HEK293 (cell line): Measurements from ENCODE around the gene ELAVL1.

Experiments used
- CTCF ChIA-PET: fragments of 350-600 bp; formaldehyde crosslinking; extraction: SDS; loops from one replicate; lab custom pipeline; 2021; ENCODE audit warnings: antibody characterized with exemption; lab: Yijun Ruan, JAX
- POLR2A ChIA-PET: fragments of 300-600 bp; formaldehyde crosslinking; extraction: SDS; loops from one replicate; lab custom pipeline; 2020; ENCODE audit warnings: antibody characterized with exemption, inconsistent platforms; lab: Yijun Ruan, JAX
- H3K27ac ChIP-seq: fragments of 200-500 bp; sonication (Bioruptor generic); 2 replicates; pipeline ENCODE4 v1.5.1; 2014; ENCODE audit warnings: low read depth, low read length, control low read depth, inconsistent platforms; ENCODE audit errors: extremely low read depth
- H3K36me3 ChIP-seq, 2 experiments: fragments of 200-500 bp in 1 of 2; sonication (Bioruptor generic) in 1 of 2; 1 replicate in 1 of 2; 2 replicates in 1 of 2; pipeline ENCODE4 v1.5.1; 2014 to 2017; ENCODE audit warnings: inconsistent platforms in 2 of 2, low read length in 2 of 2; ENCODE audit not compliant: control insufficient read depth in 2 of 2, insufficient read depth in 1 of 2
- H3K4me1 ChIP-seq: fragments of 200-500 bp; sonication (Bioruptor generic); 2 replicates; pipeline ENCODE4 v1.5.1; 2014; ENCODE audit warnings: mild to moderate bottlenecking, low read length, inconsistent platforms; ENCODE audit not compliant: control insufficient read depth, insufficient read depth
- H3K4me3 ChIP-seq: 2 replicates; pipeline ENCODE4 v1.5.1; 2011; ENCODE audit warnings: low read depth, mild to moderate bottlenecking, control low read depth, low read length, moderate library complexity
- H3K9me3 ChIP-seq: fragments of 200-500 bp; sonication (Bioruptor generic); 2 replicates; pipeline ENCODE4 v1.5.1; 2014; ENCODE audit warnings: low read depth, low read length, inconsistent platforms; ENCODE audit not compliant: control insufficient read depth, insufficient read depth
- EGR2 ChIP-seq: fragments of 450-650 bp; formaldehyde crosslinking; IDR thresholded peaks from 2 replicates; pipeline ENCODE4 v1.5.1; 2016; ENCODE audit warnings: low read depth, missing biosample characterization, missing genetic modification characterization
- GLIS1 ChIP-seq: fragments of 450-650 bp; formaldehyde crosslinking; IDR thresholded peaks from 2 replicates; pipeline ENCODE4 v1.5.1; 2016; ENCODE audit warnings: missing biosample characterization, missing genetic modification characterization
- ZFHX2 ChIP-seq: fragments of 450-650 bp; formaldehyde crosslinking; conservative IDR thresholded peaks from 2 replicates; pipeline ENCODE4 v1.5.1; 2016; ENCODE audit warnings: missing biosample characterization, missing genetic modification characterization
- ZFP37 ChIP-seq: fragments of 450-650 bp; formaldehyde crosslinking; IDR thresholded peaks from 2 replicates; pipeline ENCODE4 v1.5.1; 2016; ENCODE audit warnings: missing biosample characterization, missing genetic modification characterization
- ZNF202 ChIP-seq: fragments of 450-650 bp; formaldehyde crosslinking; IDR thresholded peaks from 2 replicates; pipeline ENCODE4 v1.5.1; 2016; ENCODE audit warnings: missing biosample characterization, missing genetic modification characterization, borderline replicate concordance
- ZNF221 ChIP-seq: fragments of 450-650 bp; formaldehyde crosslinking; IDR thresholded peaks from 2 replicates; pipeline ENCODE4 v1.5.1; 2017; ENCODE audit warnings: missing biosample characterization, missing genetic modification characterization, borderline replicate concordance
- ZNF341 ChIP-seq: fragments of 450-650 bp; formaldehyde crosslinking; IDR thresholded peaks from 2 replicates; pipeline ENCODE4; 2016; ENCODE audit warnings: low read depth, missing biosample characterization, missing genetic modification characterization
- ZNF600 ChIP-seq: fragments of 450-650 bp; formaldehyde crosslinking; IDR thresholded peaks from 2 replicates; pipeline ENCODE4 v1.5.1; 2016; ENCODE audit warnings: missing biosample characterization, missing genetic modification characterization
- TF ChIP-seq, protein P1 (sequence below): fragments of 450-650 bp; formaldehyde crosslinking; IDR thresholded peaks from 2 replicates; pipeline ENCODE4 v1.5.1; 2016; ENCODE audit warnings: missing biosample characterization, missing genetic modification characterization
- TF ChIP-seq, protein P2 (sequence below): fragments of 450-650 bp; formaldehyde crosslinking; IDR thresholded peaks from 2 replicates; pipeline ENCODE4 v1.5.1; 2016; ENCODE audit warnings: missing biosample characterization, missing genetic modification characterization

The ELAVL1 gene

DNA sequence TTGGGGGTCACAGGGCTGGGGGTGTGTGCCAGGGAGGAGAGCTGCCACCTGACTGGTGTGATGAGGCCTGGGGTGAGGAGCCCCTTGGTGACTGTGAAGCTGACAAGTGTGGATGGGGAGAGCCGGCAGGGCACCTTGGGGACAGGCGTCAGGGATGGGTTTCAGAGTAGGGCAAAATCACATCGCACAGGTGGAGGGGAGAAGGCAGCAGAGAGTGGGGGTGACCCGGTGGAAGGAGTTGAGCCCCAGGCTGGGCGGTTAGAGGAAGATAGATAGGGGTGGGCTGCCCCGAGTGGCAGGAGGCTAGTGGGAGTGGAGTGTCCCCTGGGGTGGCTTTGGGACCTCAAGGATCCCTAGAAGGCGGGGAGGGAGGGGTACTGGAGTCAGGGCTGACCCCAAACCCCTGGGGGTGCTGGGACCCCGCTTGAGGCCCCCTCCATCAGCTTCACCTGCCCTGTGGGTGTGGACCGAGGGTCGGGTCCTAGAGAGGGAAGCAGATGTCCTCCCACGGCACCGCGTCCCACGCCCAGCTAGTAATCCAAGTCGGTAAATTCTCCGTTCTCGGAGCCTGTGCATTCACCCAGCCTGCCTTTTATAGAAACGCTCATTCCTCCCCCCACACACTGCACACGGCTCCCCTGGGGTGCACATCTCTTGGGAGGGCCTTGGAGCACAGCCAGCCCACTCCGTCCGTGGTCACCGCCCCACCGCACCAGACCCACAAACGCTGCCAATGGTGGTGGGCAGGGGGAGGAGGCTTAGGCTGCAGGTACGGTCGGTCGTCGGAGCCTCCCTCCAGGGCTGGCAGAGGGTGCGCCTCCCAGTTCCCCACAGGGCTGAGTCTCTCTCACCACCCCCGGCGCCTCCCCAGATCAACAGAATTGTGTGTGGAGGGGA lies 81.9 kb downstream of the ELAVL1 start:
- CTCF ChIA-PET, result interaction anchor here (0.6 to 1.6 kb wide), 5 partner anchors 20 to 322 kb away, joined by 3 to 6 read pairs (median 5); partner anchors contain the start of genes MAP2K7 and TIMM44

DNA sequence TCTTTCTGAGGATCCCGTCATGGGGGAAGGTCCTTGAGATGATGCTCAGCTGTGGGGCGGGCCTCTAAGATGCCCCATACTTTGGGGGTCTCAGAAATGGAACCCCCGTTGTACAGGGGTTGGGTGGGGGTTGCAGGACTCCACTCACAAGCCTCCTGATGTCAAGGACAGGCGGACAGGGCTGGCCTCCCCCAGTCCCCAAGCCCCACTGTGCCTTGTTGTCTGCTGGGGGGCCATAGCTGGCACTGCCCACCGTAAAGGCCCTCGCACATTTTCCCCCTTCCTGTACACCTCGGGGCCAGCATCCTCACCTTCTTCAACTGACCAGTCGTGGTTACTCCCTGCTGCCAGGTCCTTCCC lies 82.6 kb downstream of the ELAVL1 start:
- ChIA-PET POLR2A (interaction anchor here (0.6 to 1.1 kb wide), 2 partner anchors 19 to 1038 kb away, joined by 3 to 4 read pairs; partner anchors contain the start of gene MAP2K7), CTCF (interaction anchor here (1.1 to 1.6 kb wide), 2 partner anchors 19 to 70 kb away, joined by 3 to 6 read pairs; partner anchors contain the start of gene MAP2K7)
- Histone ChIP-seq H3K4me3 (no peak overlapping the region), H3K36me3 (peaks cover 0 to 24% of the 10 kb centered on the region in 2 experiments; a peak in 1 of 3 replicates), H3K9me3 (no peaks in the 10 kb centered on the region), H3K4me1 (peaks cover 6% of the 10 kb centered on the region), H3K27ac (no peak overlapping the region)
- no peak for TF ChIP-seq ZNF202 (tag by site-specific recombination)

More for the DNA sequence above, 81.9 kb downstream of the ELAVL1 start:
- H3K9me3 ChIP-seq, result no peaks in the 10 kb centered on the region
- no peak overlapping the region for H3K27ac ChIP-seq
- H3K36me3 ChIP-seq, result peaks cover 0 to 26% of the 10 kb centered on the region in 2 experiments; a peak in 1 of 3 replicates
- peaks cover 10% of the 10 kb centered on the region for H3K4me1 ChIP-seq
- TF ChIP-seq ZNF221 (tag by site-specific recombination), result no peak
- peak; percentile 82 for TF ChIP-seq ZFHX2 (tag by site-specific recombination)
- peak; percentile 70 for TF ChIP-seq ZNF341 (tag by site-specific recombination)
- peak; percentile 75 for TF ChIP-seq EGR2 (tag by site-specific recombination)
- peak; percentile 60 for TF ChIP-seq GLIS1 (tag by site-specific recombination)
- TF ChIP-seq, protein P1, sequence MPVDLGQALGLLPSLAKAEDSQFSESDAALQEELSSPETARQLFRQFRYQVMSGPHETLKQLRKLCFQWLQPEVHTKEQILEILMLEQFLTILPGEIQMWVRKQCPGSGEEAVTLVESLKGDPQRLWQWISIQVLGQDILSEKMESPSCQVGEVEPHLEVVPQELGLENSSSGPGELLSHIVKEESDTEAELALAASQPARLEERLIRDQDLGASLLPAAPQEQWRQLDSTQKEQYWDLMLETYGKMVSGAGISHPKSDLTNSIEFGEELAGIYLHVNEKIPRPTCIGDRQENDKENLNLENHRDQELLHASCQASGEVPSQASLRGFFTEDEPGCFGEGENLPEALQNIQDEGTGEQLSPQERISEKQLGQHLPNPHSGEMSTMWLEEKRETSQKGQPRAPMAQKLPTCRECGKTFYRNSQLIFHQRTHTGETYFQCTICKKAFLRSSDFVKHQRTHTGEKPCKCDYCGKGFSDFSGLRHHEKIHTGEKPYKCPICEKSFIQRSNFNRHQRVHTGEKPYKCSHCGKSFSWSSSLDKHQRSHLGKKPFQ (tag by site-specific recombination), result no peak
- POLR2A ChIA-PET, result interaction anchor here (0.7 to 1.1 kb wide), 2 partner anchors 20 to 53 kb away, joined by 3 to 4 read pairs; partner anchors contain the start of gene MAP2K7
- no peak overlapping the region for H3K4me3 ChIP-seq

DNA sequence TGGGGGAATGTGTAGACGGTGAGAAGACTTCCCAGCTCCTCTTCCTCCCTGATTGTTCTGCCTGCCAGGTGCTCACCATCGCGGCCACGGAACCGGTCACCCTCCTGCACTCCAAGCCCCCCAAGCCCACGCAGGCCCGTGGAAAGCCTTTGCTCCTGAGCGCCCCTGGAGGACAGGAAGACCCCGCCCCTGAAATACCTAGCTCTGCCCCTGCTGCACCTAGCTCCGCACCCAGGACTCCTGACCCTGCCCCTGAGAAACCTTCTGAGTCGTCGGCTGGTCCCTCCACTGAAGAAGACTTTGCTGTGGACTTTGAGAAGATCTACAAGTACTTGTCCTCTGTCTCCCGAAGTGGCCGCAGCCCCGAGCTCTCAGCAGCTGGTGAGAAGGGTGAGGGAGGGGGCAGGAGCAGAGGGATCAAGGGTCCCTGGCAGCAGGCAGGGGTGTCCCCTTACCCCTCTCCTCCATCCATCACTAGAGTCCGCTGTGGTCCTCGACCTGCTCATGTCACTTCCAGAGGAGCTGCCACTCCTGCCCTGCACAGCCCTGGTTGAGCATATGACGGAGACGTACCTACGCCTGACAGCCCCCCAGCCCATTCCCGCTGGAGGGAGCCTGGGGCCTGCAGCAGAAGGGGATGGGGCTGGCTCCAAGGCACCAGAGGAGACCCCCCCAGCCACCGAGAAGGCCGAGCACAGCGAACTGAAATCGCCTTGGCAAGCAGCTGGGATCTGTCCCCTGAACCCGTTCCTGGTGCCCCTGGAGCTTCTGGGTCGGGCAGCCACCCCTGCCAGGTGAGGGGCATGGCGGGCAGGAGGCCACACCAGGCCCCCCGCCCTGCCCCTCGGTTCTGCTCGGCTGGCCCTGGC lies 83.2 kb downstream of the ELAVL1 start:
- TF ChIP-seq, protein P2, sequence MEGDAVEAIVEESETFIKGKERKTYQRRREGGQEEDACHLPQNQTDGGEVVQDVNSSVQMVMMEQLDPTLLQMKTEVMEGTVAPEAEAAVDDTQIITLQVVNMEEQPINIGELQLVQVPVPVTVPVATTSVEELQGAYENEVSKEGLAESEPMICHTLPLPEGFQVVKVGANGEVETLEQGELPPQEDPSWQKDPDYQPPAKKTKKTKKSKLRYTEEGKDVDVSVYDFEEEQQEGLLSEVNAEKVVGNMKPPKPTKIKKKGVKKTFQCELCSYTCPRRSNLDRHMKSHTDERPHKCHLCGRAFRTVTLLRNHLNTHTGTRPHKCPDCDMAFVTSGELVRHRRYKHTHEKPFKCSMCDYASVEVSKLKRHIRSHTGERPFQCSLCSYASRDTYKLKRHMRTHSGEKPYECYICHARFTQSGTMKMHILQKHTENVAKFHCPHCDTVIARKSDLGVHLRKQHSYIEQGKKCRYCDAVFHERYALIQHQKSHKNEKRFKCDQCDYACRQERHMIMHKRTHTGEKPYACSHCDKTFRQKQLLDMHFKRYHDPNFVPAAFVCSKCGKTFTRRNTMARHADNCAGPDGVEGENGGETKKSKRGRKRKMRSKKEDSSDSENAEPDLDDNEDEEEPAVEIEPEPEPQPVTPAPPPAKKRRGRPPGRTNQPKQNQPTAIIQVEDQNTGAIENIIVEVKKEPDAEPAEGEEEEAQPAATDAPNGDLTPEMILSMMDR (tag by site-specific recombination), result 0 out of 2 replicates have a peak, but pooled peaks have one; percentile 11
- TF ChIP-seq ZFP37 (tag by site-specific recombination) (no peak), ZNF600 (tag by site-specific recombination) (peak; percentile 53; the same call in 1 of the 2 replicates)
- no peak overlapping the region for H3K27ac ChIP-seq
- no peak overlapping the region for H3K4me3 ChIP-seq
- H3K36me3 ChIP-seq, result peaks cover 0 to 20% of the 10 kb centered on the region in 2 experiments; a peak in 1 of 3 replicates
- CTCF ChIA-PET, result interaction anchor here (0.6 to 3.1 kb wide), 6 partner anchors 18 to 146 kb away, joined by 3 to 25 read pairs (median 4); partner anchors contain the start of gene MAP2K7
- peaks cover 6% of the 10 kb centered on the region for H3K4me1 ChIP-seq
- POLR2A ChIA-PET, result interaction anchor here (0.6 to 3.5 kb wide), 6 partner anchors 19 to 1037 kb away, joined by 3 to 36 read pairs (median 9); partner anchors contain the start of genes MAP2K7 and TIMM44
- no peaks in the 10 kb centered on the region for H3K9me3 ChIP-seq
